Left kidney (tissue), 2 donors: ENCODE results near the gene MAP1S. TPM values are rescaled to one million over a fixed set of nuclear protein-coding genes. Genes with fewer than 3 reads are reported as not detected.

Experiments
- DNase-seq: peaks from one replicate; pipeline ENCODE4 v3.0.0-alpha.2; 2013
- polyA plus RNA-seq: library from polyadenylated mRNA; unstranded; fragments of 120-200 nt; gene quantifications from one replicate; pipeline ENCODE4 v1.2.1, GENCODE V29; 2013; ENCODE audit not compliant: insufficient read length

MAP1S gene
- polyA plus RNA-seq, 1 donor = 28.3 TPM

DNA sequence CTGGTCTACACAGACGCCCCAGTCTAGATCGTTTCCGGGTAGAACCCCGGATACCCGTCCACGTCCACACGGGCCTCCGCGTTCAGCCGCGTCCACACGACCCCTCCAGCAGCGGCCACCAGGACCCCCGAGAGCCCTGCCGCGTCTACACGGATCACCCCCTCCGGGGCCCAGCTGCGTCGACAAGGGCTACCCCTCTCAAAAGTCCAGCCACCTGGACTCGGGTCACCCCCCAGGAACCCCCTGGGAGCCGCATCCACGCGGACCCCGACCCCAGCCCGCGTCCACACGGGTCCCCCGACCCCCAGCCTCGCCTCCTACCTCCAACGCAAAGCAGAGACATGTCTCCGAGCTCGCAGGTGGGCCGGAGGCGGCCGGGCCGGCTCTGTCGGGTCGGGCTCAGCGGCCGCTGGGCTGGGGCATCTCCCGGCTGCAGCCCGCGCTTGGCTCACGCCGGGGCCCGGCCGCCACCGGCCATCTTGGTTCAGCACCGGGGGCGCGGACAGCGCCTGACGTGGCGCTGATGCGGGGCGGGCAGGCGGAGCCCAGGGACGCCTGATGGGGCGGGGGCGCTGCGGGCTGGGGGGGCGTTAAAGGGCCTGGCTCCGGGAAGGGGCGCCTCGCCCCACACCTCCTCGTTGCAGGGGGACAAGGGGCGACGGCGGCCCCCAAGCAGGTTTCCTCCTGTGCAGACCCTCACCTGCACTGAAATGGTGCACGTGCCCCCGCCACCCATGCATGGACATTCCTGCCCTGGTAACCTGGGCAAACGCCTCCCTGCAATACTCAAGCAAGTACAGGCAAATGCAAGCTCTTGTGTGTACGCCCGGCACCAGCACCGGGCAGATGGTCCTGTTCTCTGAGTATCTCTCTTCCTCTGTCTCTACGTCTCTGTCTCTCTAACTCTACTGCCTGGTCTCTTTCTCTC, 31.2 kb upstream of the MAP1S start, which contains the start of gene UNC13A:
UNC13A (minus strand) TSS at position 498 of the 928 bp plus-strand sequence; CDS start at position 343, 155 bp downstream.
- DNase-seq = peak; percentile 55

- DNase-seq = no peak
Measured at GRCh38 chr19:17688853-17689595, 30.3 kb upstream of the MAP1S start.

DNA sequence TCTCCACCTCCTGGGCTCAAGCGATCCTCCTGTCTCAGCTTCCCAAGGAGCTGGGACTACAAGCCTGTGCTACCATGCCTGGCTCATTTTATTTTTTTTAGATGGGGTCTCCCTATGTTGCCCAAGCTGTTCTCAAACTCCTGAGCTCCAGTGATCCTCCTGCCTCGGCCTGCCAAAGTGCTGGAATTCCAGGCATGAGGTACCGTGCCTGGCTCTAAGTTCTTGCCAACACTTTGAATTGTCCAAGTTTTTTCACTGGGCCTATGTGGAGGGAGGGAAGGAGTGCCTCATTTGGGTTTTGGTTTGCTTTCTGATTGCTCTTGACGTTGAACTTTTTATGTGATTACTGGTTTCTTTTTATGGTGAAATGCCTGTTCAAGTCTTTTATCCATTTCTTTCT, 26.7 kb upstream of the MAP1S start:
- DNase-seq = no peak

DNA sequence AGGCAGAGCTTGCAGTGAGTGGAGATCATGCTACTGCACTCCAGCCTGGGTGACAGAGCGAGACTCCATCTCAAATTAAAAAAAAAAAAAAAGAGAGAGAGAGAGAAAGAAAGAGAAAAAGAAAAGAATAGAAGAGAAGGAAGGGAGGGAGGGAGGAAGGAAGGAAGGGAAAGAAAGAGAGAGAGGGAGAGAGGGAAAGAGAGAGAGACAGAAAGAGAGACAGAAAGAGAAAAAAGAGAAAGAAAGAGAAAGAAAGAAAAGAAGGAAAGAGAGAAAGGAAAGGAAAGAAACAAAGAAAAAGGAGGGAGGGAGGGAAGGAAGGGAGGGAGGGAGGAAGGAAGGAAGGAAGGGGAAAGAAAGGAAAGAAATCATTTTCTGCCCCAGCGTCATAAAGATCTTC, 24.1 kb upstream of the MAP1S start:
- no peak for DNase-seq

- DNase-seq = no peak
Measured at GRCh38 chr19:17703824-17704463, 15.3 kb upstream of the MAP1S start.

DNA sequence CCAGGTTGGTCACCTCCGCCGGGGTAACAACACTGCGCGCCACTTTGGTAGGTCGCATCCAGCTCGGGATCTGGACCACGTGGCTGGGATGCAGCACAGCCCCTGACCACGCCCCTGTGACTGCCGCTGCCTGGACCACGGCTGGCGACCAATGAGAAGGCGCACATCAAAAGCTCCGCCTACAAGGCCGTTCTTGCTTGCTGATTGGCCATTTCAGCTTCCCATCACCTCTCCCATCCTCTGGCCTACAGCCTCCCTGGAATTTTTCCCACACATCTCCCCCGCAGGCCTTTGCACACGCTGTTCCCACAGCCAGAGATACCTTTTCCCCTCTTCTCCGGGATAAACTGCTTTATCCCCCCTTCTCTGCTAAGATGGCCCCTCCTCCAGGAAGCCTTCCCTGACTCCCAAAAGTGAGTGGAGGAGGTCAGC, 12.5 kb upstream of the MAP1S start:
- DNase-seq = no peak

- no peak for DNase-seq
Measured at GRCh38 chr19:17711851-17712250, 7.4 kb upstream of the MAP1S start.

- DNase-seq = no peak
Measured at GRCh38 chr19:17716309-17716929, 2.9 kb upstream of the MAP1S start.

GRCh38 chr19:17718550-17718946, 732 bp upstream of the MAP1S start:
- no peak for DNase-seq

DNA sequence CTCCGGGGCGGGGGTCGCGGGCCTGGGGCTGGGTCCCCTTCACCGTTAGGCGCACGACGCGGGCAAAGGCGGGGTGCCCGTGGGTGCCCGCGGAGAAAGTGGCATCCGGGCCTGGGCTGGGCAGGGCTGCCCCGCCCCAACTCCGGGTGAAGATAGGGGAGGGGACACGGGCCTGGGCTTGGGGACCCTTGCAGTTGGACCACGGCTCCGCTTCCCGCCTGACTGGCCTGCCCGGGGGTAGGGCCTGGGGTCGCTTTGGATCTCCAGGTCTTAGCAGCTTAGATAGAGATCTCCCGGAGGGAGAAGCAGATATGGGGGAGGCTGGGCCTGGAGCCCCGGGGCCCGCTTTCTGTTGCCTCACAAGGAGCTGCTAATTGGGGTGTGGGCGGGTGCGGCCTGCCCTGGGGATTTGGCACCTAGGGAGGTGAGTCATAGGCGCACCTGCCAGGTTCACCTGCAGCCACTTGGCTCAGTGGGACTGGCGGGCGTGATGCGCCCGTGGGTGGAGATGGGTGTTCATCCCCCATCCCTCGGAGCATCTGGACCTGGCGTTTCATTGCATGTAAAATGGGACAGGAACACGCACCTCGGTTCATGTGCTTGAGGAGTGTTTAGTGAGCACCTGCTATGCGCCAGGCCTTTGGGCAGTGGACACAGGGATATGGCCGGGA, 585 bp downstream of the MAP1S start:
- DNase-seq = no peak

DNA sequence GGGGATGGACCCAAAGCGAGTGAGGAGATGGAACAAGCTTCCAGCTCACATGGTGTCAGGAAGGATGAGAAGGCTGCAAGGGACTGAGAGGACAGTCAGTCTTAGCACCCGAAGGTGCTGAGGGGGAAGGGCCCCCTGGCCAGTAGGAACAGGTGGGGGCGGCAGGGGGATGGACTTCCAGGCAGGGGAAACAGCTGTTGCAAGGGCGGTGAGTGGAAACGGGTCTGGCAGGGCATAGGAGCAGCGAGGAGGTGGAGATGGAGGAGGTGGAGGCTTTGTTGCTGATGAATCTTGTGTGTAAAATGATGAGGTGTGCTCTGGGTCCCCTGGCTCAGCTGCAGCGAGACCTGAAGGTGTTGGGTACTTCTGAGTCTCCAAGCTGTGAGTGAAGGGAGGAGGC, 1.2 kb downstream of the MAP1S start:
- no peak for DNase-seq

DNA sequence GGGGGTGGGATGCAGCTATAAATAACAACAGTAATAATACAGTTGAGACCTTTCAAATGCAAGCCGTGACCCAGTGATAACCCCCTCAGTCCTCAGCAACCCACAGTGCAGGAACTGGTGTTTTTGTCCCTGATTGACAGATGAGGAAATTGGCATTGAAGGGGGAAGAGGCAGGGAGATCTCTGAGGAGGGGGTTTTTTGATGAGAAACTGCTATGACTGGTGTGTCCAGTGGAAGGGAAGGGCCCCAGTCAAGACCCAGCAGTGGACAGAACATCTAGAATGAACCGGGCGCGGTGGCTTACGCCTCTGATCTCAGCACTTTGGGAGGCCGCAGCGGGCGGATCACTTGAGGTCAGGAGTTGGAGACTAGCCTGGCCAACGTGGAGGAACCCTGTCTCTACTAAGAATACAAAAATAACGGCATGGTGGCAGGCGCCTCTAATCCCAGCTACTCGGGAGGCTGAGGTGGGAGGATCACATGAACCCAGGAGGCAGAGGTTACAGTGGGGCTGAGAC, 1.9 kb downstream of the MAP1S start:
- DNase-seq = no peak

- DNase-seq = no peak
Measured at GRCh38 chr19:17721821-17722220, 2.5 kb downstream of the MAP1S start.

GRCh38 chr19:17722655-17723240, 3.5 kb downstream of the MAP1S start:
- no peak for DNase-seq

GRCh38 chr19:17724655-17725054, 5.4 kb downstream of the MAP1S start:
- no peak for DNase-seq

DNA sequence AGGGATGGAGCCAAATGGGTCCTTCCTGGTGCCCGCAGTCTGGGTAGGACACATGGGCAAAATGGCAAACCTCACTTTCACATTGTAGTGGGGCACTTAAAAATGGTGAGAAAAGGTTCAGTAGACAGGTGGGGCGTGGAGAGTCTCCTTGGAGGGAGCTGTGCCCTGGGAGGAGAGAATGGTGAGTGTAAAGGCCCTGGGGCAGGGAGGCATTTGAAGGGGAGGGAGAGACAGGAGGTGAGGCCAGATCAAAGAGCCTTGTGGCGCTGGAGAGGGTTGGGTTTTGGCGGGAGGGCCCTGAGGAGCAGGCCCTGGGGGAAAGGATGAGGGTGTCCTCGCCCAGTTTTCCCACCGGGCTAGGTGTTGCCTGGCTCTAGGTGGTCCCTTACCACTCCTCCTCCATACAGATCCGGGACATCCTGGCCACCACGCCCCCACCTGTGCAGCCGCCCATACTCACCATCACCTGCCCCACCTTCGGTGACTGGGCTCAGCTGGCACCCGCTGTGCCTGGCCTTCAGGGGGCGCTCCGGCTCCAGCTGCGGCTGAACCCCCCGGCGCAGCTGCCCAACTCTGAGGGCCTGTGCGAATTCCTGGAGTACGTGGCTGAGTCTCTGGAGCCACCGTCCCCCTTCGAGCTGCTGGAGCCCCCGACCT, 6.3 kb downstream of the MAP1S start:
- no peak for DNase-seq

DNA sequence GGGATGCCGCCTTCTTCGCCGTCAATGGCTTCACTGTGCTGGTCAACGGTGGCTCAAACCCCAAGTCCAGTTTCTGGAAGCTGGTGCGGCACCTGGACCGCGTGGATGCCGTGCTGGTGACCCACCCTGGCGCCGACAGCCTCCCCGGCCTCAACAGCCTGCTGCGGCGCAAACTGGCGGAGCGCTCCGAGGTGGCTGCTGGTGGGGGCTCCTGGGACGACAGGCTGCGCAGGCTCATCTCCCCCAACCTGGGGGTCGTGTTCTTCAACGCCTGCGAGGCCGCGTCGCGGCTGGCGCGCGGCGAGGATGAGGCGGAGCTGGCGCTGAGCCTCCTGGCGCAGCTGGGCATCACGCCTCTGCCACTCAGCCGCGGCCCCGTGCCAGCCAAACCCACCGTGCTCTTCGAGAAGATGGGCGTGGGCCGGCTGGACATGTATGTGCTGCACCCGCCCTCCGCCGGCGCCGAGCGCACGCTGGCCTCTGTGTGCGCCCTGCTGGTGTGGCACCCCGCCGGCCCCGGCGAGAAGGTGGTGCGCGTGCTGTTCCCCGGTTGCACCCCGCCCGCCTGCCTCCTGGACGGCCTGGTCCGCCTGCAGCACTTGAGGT, 7.0 kb downstream of the MAP1S start:
- no peak for DNase-seq

- DNase-seq = no peak
Measured at GRCh38 chr19:17726964-17727773, 7.9 kb downstream of the MAP1S start.

DNA sequence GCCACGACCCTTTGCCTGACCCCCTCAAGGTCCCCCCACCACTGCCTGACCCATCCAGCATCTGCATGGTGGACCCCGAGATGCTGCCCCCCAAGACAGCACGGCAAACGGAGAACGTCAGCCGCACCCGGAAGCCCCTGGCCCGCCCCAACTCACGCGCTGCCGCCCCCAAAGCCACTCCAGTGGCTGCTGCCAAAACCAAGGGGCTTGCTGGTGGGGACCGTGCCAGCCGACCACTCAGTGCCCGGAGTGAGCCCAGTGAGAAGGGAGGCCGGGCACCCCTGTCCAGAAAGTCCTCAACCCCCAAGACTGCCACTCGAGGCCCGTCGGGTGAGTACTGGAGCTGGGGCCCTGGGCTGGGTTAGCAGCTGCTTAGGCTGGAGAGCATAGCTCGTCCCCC, 8.6 kb downstream of the MAP1S start:
- no peak for DNase-seq
